ENCODE measurements around the gene SLBP.

SLBP gene

GRCh38 chr4:1727117-1728031 lies 15.3 kb upstream of the SLBP start:
- Histone ChIP-seq H3K4me3 (ENCODE audit: insufficient read depth, low read depth, low read length) (no peak overlapping the region), H3K36me3 (ENCODE audit: control insufficient read depth, insufficient read depth, low read length) (peaks cover 54% of the 10 kb centered on the region), H3K9me3 (ENCODE audit: control insufficient read depth, low read length) (no peaks in the 10 kb centered on the region), H3K27me3 (ENCODE audit: control insufficient read depth, insufficient read depth, low read length, poor library complexity, severe bottlenecking) (no peaks in the 10 kb centered on the region), H3K4me1 (ENCODE audit: control insufficient read depth, insufficient read depth, low read length) (peaks cover 12% of the 10 kb centered on the region), H3K27ac (ENCODE audit: insufficient read depth, low read depth, low read length, poor library complexity, severe bottlenecking) (no peak overlapping the region)
- WGBS, 2 experiments, result 94% methylated on average over 18 of the region's 18 CpGs

- Histone ChIP-seq H3K9me3 (ENCODE audit: control insufficient read depth, low read length) (no peaks in the 10 kb centered on the region), H3K36me3 (ENCODE audit: control insufficient read depth, insufficient read depth, low read length) (peaks cover 53% of the 10 kb centered on the region), H3K4me1 (ENCODE audit: control insufficient read depth, insufficient read depth, low read length) (peaks cover 17% of the 10 kb centered on the region), H3K27ac (ENCODE audit: insufficient read depth, low read depth, low read length, poor library complexity, severe bottlenecking) (peak overlapping the region; percentile 6), H3K4me3 (ENCODE audit: insufficient read depth, low read depth, low read length) (no peak overlapping the region), H3K27me3 (ENCODE audit: control insufficient read depth, insufficient read depth, low read length, poor library complexity, severe bottlenecking) (no peaks in the 10 kb centered on the region)
- WGBS, 2 experiments, result 70 to 72% methylated on average over 17 of the region's 17 CpGs
Measured at GRCh38 chr4:1726146-1726934, 14.2 kb upstream of the SLBP start.

GRCh38 chr4:1725521-1725920 lies 13.4 kb upstream of the SLBP start:
- peaks cover 46% of the 10 kb centered on the region for H3K36me3 ChIP-seq (ENCODE audit: control insufficient read depth, insufficient read depth, low read length)
- WGBS, 2 experiments, result 92 to 94% methylated on average over 10 of the region's 10 CpGs

GRCh38 chr4:1723131-1723801 lies 11.1 kb upstream of the SLBP start:
- H3K9me3 ChIP-seq (ENCODE audit: control insufficient read depth, low read length), result no peaks in the 10 kb centered on the region
- H3K4me3 ChIP-seq (ENCODE audit: insufficient read depth, low read depth, low read length), result no peak overlapping the region
- no peak overlapping the region for H3K27ac ChIP-seq (ENCODE audit: insufficient read depth, low read depth, low read length, poor library complexity, severe bottlenecking)
- no peaks in the 10 kb centered on the region for H3K27me3 ChIP-seq (ENCODE audit: control insufficient read depth, insufficient read depth, low read length, poor library complexity, severe bottlenecking)
- H3K36me3 ChIP-seq (ENCODE audit: control insufficient read depth, insufficient read depth, low read length), result peaks cover 32% of the 10 kb centered on the region
- WGBS, 2 experiments, result 91 to 93% methylated on average over 12 of the region's 12 CpGs
- H3K4me1 ChIP-seq (ENCODE audit: control insufficient read depth, insufficient read depth, low read length), result peaks cover 25% of the 10 kb centered on the region

More at GRCh38 chr4:1725521-1725920, 13.4 kb upstream of the SLBP start:
- Histone ChIP-seq H3K27me3 (ENCODE audit: control insufficient read depth, insufficient read depth, low read length, poor library complexity, severe bottlenecking) (no peaks in the 10 kb centered on the region), H3K4me1 (ENCODE audit: control insufficient read depth, insufficient read depth, low read length) (peaks cover 17% of the 10 kb centered on the region), H3K4me3 (ENCODE audit: insufficient read depth, low read depth, low read length) (no peak overlapping the region), H3K9me3 (ENCODE audit: control insufficient read depth, low read length) (no peaks in the 10 kb centered on the region), H3K27ac (ENCODE audit: insufficient read depth, low read depth, low read length, poor library complexity, severe bottlenecking) (no peak overlapping the region)

GRCh38 chr4:1722551-1723118 lies 10.5 kb upstream of the SLBP start:
- Histone ChIP-seq H3K27ac (ENCODE audit: insufficient read depth, low read depth, low read length, poor library complexity, severe bottlenecking) (no peak overlapping the region), H3K27me3 (ENCODE audit: control insufficient read depth, insufficient read depth, low read length, poor library complexity, severe bottlenecking) (no peaks in the 10 kb centered on the region), H3K36me3 (ENCODE audit: control insufficient read depth, insufficient read depth, low read length) (peaks cover 26% of the 10 kb centered on the region), H3K4me1 (ENCODE audit: control insufficient read depth, insufficient read depth, low read length) (peaks cover 25% of the 10 kb centered on the region), H3K4me3 (ENCODE audit: insufficient read depth, low read depth, low read length) (peak overlapping the region; percentile 89), H3K9me3 (ENCODE audit: control insufficient read depth, low read length) (no peaks in the 10 kb centered on the region)
- 63 to 64% methylated on average over 18 of the region's 18 CpGs for WGBS, 2 experiments

- Histone ChIP-seq H3K9me3 (ENCODE audit: control insufficient read depth, low read length) (no peaks in the 10 kb centered on the region), H3K27me3 (ENCODE audit: control insufficient read depth, insufficient read depth, low read length, poor library complexity, severe bottlenecking) (no peaks in the 10 kb centered on the region), H3K4me3 (ENCODE audit: insufficient read depth, low read depth, low read length) (peak overlapping the region; percentile 89), H3K27ac (ENCODE audit: insufficient read depth, low read depth, low read length, poor library complexity, severe bottlenecking) (no peak overlapping the region), H3K4me1 (ENCODE audit: control insufficient read depth, insufficient read depth, low read length) (peaks cover 25% of the 10 kb centered on the region), H3K36me3 (ENCODE audit: control insufficient read depth, insufficient read depth, low read length) (peaks cover 19% of the 10 kb centered on the region)
- 2 to 3% methylated on average over 61 of the region's 61 CpGs for WGBS, 2 experiments
Measured at GRCh38 chr4:1721666-1722550, 9.8 kb upstream of the SLBP start.

GRCh38 chr4:1721003-1721665 lies 9.0 kb upstream of the SLBP start, which contains the start of the genes TACC3 and TMEM129:
Gene TACC3 (plus strand): TSS chr4:1721521. CDS start chr4:1723422, 1,901 bp downstream.
Gene TMEM129 (minus strand): TSS chr4:1721323. CDS start chr4:1720837, 486 bp downstream.
- Histone ChIP-seq H3K4me3 (ENCODE audit: insufficient read depth, low read depth, low read length) (peak within 1 kb of the TSS; percentile 89), H3K4me1 (ENCODE audit: control insufficient read depth, insufficient read depth, low read length) (peaks cover 25% of the 10 kb centered on the region), H3K27me3 (ENCODE audit: control insufficient read depth, insufficient read depth, low read length, poor library complexity, severe bottlenecking) (no peaks in the 10 kb centered on the region), H3K9me3 (ENCODE audit: control insufficient read depth, low read length) (no peaks in the 10 kb centered on the region), H3K27ac (ENCODE audit: insufficient read depth, low read depth, low read length, poor library complexity, severe bottlenecking) (peak within 1 kb of the TSS; percentile 36), H3K36me3 (ENCODE audit: control insufficient read depth, insufficient read depth, low read length) (peaks cover 19% of the 10 kb centered on the region)
- WGBS, 2 experiments, result 0% methylated on average over 73 to 82 of the region's 83 CpGs

GRCh38 chr4:1720163-1720983 lies 8.3 kb upstream of the SLBP start:
- H3K27ac ChIP-seq (ENCODE audit: insufficient read depth, low read depth, low read length, poor library complexity, severe bottlenecking), result peak overlapping the region; percentile 36
- H3K36me3 ChIP-seq (ENCODE audit: control insufficient read depth, insufficient read depth, low read length), result peaks cover 14% of the 10 kb centered on the region
- WGBS, 2 experiments, result 3 to 4% methylated on average over 79 of the region's 79 CpGs
- H3K9me3 ChIP-seq (ENCODE audit: control insufficient read depth, low read length), result no peaks in the 10 kb centered on the region
- H3K4me3 ChIP-seq (ENCODE audit: insufficient read depth, low read depth, low read length), result peak overlapping the region; percentile 89
- peaks cover 21% of the 10 kb centered on the region for H3K4me1 ChIP-seq (ENCODE audit: control insufficient read depth, insufficient read depth, low read length)
- no peaks in the 10 kb centered on the region for H3K27me3 ChIP-seq (ENCODE audit: control insufficient read depth, insufficient read depth, low read length, poor library complexity, severe bottlenecking)
